Measurements from ENCODE around the gene TMEM178B.

TMEM178B gene

GRCh38 chr7:141221007-141221612, 147.2 kb downstream of the TMEM178B start:
- Histone ChIP-seq H3K27me3 (ENCODE audit: insufficient read depth, low read depth) (no peaks in the 10 kb centered on the region), H3K36me3 (ENCODE audit: insufficient read depth) (no peaks in the 10 kb centered on the region), H3K4me3 (IDR thresholded peaks at IDR 0.05; ENCODE audit: insufficient read depth, low read depth, low read length) (no peak overlapping the region), H3K27ac (no peak overlapping the region), H4K20me1 (ENCODE audit: insufficient read depth) (no peaks in the 10 kb centered on the region), H3K9ac (no peak overlapping the region), H3K79me2 (ENCODE audit: insufficient read depth, low read depth) (no peaks in the 10 kb centered on the region), H3K4me1 (ENCODE audit: low read depth, poor library complexity, severe bottlenecking) (no peaks in the 10 kb centered on the region), H2AFZ (ENCODE audit: low read depth) (no peak overlapping the region), H3K4me2 (no peak overlapping the region)
- no peak for TF ChIP-seq CTCF (conservative IDR thresholded peaks at IDR 0.05; ENCODE audit: low read depth, low read length)

GRCh38 chr7:141225916-141226618, 152.2 kb downstream of the TMEM178B start:
- Histone ChIP-seq H3K4me1 (ENCODE audit: low read depth, poor library complexity, severe bottlenecking) (no peaks in the 10 kb centered on the region), H2AFZ (ENCODE audit: low read depth) (no peak overlapping the region), H3K27me3 (ENCODE audit: insufficient read depth, low read depth) (no peaks in the 10 kb centered on the region), H3K79me2 (ENCODE audit: insufficient read depth, low read depth) (no peaks in the 10 kb centered on the region), H3K27ac (no peak overlapping the region), H4K20me1 (ENCODE audit: insufficient read depth) (no peaks in the 10 kb centered on the region), H3K4me2 (no peak overlapping the region), H3K36me3 (ENCODE audit: insufficient read depth) (no peaks in the 10 kb centered on the region), H3K4me3 (IDR thresholded peaks at IDR 0.05; ENCODE audit: insufficient read depth, low read depth, low read length) (no peak overlapping the region), H3K9ac (no peak overlapping the region)
- TF ChIP-seq CTCF (conservative IDR thresholded peaks at IDR 0.05; ENCODE audit: low read depth, low read length) = no peak

- H3K9ac ChIP-seq = no peak overlapping the region
These were observed 153.6 kb downstream of the TMEM178B start for GRCh38 chr7:141227454-141227853.

GRCh38 chr7:141228482-141228881, 154.6 kb downstream of the TMEM178B start:
- H3K9ac ChIP-seq = no peak overlapping the region
- no peaks in the 10 kb centered on the region for H4K20me1 ChIP-seq (ENCODE audit: insufficient read depth)
- no peaks in the 10 kb centered on the region for H3K79me2 ChIP-seq (ENCODE audit: insufficient read depth, low read depth)
- no peaks in the 10 kb centered on the region for H3K4me1 ChIP-seq (ENCODE audit: low read depth, poor library complexity, severe bottlenecking)
- no peak for TF ChIP-seq CTCF (conservative IDR thresholded peaks at IDR 0.05; ENCODE audit: low read depth, low read length)
- no peaks in the 10 kb centered on the region for H3K27me3 ChIP-seq (ENCODE audit: insufficient read depth, low read depth)
- H3K4me2 ChIP-seq = no peak overlapping the region
- no peaks in the 10 kb centered on the region for H3K36me3 ChIP-seq (ENCODE audit: insufficient read depth)
- no peak overlapping the region for H2AFZ ChIP-seq (ENCODE audit: low read depth)
- no peak overlapping the region for H3K27ac ChIP-seq
- no peak overlapping the region for H3K4me3 ChIP-seq (IDR thresholded peaks at IDR 0.05; ENCODE audit: insufficient read depth, low read depth, low read length)

More at GRCh38 chr7:141227454-141227853, 153.6 kb downstream of the TMEM178B start:
- no peak for TF ChIP-seq CTCF (conservative IDR thresholded peaks at IDR 0.05; ENCODE audit: low read depth, low read length)
- H3K4me3 ChIP-seq (IDR thresholded peaks at IDR 0.05; ENCODE audit: insufficient read depth, low read depth, low read length) = no peak overlapping the region
- no peaks in the 10 kb centered on the region for H4K20me1 ChIP-seq (ENCODE audit: insufficient read depth)
- H2AFZ ChIP-seq (ENCODE audit: low read depth) = no peak overlapping the region
- H3K27ac ChIP-seq = no peak overlapping the region
- no peaks in the 10 kb centered on the region for H3K4me1 ChIP-seq (ENCODE audit: low read depth, poor library complexity, severe bottlenecking)
- no peak overlapping the region for H3K4me2 ChIP-seq
- H3K79me2 ChIP-seq (ENCODE audit: insufficient read depth, low read depth) = no peaks in the 10 kb centered on the region
- no peaks in the 10 kb centered on the region for H3K27me3 ChIP-seq (ENCODE audit: insufficient read depth, low read depth)
- no peaks in the 10 kb centered on the region for H3K36me3 ChIP-seq (ENCODE audit: insufficient read depth)
